ENCODE results near the gene CEP170B.

CEP170B gene

DNA sequence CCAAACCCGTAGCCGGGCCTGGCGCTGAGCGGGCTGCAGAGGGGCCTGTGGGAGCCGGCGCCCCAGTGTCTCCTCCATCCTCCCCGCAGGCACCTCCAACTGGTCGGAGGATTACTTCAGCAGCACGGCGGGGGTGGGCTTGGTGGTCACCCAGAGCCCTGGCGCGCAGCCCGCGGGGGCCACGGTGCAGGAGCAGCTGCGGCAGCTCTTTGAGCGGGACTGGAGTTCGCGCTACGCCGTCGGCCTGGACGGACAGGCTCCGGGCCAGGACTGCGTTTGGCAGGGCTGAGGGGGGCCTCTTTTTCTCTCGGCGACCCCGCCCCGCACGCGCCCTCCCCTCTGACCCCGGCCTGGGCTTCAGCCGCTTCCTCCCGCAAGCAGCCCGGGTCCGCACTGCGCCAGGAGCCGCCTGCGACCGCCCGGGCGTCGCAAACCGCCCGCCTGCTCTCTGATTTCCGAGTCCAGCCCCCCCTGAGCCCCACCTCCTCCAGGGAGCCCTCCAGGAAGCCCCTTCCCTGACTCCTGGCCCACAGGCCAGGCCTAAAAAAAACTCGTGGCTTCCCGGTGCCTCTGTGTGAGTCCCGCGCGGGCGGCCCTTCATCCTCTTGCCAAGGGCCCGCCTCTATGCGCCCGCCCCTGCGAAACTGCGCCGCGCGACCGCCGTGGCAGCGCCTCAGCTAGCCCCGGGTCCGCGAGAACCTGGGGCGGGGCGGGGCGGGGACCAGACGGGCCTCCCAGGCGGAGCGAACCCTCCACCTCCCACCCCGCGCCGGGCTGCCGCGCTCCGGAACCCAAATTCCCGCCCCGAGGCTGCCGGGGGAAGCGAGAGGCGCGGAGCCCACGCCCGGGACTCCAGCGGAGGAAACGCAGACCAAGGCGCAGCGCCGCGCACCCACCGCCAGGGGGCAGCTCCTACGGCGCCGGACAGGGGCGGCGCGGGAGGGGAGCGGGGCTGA, 67.9 kb downstream of the CEP170B start:
- TF ChIP-seq, protein P1, sequence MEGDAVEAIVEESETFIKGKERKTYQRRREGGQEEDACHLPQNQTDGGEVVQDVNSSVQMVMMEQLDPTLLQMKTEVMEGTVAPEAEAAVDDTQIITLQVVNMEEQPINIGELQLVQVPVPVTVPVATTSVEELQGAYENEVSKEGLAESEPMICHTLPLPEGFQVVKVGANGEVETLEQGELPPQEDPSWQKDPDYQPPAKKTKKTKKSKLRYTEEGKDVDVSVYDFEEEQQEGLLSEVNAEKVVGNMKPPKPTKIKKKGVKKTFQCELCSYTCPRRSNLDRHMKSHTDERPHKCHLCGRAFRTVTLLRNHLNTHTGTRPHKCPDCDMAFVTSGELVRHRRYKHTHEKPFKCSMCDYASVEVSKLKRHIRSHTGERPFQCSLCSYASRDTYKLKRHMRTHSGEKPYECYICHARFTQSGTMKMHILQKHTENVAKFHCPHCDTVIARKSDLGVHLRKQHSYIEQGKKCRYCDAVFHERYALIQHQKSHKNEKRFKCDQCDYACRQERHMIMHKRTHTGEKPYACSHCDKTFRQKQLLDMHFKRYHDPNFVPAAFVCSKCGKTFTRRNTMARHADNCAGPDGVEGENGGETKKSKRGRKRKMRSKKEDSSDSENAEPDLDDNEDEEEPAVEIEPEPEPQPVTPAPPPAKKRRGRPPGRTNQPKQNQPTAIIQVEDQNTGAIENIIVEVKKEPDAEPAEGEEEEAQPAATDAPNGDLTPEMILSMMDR (conservative IDR thresholded peaks at IDR 0.05; ENCODE audit: control insufficient read depth, insufficient read depth, low read depth, low read length) = peak; percentile 48
- H3K4me3 ChIP-seq (ENCODE audit: control insufficient read depth, low read depth, low read length) = peak overlapping the region; percentile 35
- peak; percentile 76 for DNase-seq (ENCODE audit: low read depth)

DNA sequence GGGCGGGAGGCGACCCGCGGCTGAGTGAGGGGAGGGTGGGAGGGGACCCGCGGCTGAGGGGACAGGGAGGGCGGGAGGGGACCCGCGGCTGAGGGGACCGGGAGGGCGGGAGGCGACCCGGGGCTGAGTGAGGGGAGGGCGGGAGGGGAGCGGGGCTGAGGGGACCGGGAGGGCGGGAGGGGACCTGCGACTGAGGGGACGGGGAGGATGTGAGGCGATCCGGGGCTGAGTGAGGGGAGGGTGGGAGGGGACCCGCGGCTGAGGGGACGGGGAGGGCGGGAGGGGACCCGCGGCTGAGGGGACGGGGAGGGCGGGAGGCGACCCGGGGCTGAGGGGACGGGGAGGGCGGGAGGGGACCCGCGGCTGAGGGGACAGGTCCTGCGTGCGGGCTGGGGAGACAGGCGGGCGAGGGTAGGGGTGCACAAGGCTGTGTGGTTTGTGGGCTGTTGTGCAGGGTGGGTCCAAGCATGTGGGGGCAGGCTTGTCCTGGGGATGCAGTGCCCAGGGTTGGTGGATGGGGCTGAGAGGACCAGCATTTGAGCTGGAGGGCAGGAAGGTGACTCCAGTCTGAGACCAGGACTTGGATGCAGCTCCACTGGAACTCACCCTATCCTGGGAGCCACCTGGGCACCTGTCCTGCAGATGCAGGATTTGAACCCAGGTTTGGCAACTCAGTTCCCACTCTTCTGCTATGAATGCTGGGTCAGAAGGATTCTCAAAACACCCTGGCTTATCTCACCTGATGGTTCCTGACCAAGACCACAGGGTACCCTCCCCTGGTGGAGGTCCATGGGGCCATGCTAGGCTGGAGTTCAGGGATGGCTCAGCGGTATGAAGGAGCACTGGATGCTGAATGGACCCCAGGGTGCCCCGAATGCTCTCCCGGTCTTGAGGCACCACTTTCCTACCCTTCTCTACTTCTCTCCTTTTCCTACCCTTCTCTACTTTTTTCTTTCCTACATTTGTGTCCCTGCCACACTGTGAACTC, 69.0 kb downstream of the CEP170B start:
- no peak for DNase-seq (ENCODE audit: low read depth)
- TF ChIP-seq, protein P1 (conservative IDR thresholded peaks at IDR 0.05; ENCODE audit: control insufficient read depth, insufficient read depth, low read depth, low read length) = no peak
- no peak overlapping the region for H3K4me3 ChIP-seq (ENCODE audit: control insufficient read depth, low read depth, low read length)

DNA sequence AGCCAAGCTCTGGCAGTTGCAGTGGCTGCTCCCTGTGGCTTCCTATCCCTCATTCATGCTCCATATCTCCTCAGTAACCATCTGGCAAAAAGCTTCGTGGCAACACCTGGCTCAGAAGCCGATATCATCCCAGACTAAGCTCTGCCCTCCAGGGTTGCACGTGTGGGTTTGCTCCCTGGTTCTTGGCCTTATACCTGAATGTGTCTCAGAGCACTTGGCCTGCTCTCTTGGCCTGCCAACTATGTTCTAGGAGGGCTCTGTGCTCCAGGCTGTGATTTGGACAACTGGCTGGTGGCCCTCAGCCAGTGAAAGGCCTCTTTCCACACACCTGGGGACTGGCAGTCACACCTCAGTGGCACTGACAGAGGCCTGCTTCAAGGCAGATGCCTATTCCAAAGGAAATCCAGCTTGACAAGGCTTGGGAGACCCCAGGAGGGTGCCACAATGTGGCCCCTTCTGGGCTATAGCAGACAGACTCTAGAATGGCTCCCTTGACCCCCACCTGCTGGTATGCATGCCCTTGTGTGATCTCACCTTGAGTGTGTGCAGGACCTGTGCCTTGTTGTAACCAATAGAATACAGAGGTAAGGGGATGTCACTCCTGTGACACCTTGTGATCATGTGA, 70.1 kb downstream of the CEP170B start:
- TF ChIP-seq, protein P1 (conservative IDR thresholded peaks at IDR 0.05; ENCODE audit: control insufficient read depth, insufficient read depth, low read depth, low read length) = no peak
- DNase-seq (ENCODE audit: low read depth) = no peak
- H3K4me3 ChIP-seq (ENCODE audit: control insufficient read depth, low read depth, low read length) = no peak overlapping the region

DNA sequence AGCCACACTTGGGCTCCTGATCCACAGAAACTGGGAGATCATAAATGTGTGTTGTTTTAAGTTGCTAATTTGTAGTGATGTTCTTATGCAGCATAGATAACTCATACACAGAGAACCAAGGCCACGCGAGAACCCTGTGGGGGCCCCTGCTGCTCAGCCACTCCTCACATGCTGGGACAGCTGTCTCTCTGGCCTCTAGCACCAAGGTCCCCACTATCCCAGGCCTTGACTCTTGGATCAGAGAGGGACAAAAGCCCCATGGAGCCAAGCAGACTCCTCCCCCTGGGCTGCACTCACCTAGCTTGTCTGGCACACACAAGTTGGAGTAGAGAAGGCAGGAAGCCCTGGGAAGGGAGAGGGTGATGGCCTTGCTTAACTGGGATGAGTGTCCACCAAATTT, 70.9 kb downstream of the CEP170B start:
- no peak for DNase-seq (ENCODE audit: low read depth)
- TF ChIP-seq, protein P1 (conservative IDR thresholded peaks at IDR 0.05; ENCODE audit: control insufficient read depth, insufficient read depth, low read depth, low read length) = no peak
- no peak overlapping the region for H3K4me3 ChIP-seq (ENCODE audit: control insufficient read depth, low read depth, low read length)

DNA sequence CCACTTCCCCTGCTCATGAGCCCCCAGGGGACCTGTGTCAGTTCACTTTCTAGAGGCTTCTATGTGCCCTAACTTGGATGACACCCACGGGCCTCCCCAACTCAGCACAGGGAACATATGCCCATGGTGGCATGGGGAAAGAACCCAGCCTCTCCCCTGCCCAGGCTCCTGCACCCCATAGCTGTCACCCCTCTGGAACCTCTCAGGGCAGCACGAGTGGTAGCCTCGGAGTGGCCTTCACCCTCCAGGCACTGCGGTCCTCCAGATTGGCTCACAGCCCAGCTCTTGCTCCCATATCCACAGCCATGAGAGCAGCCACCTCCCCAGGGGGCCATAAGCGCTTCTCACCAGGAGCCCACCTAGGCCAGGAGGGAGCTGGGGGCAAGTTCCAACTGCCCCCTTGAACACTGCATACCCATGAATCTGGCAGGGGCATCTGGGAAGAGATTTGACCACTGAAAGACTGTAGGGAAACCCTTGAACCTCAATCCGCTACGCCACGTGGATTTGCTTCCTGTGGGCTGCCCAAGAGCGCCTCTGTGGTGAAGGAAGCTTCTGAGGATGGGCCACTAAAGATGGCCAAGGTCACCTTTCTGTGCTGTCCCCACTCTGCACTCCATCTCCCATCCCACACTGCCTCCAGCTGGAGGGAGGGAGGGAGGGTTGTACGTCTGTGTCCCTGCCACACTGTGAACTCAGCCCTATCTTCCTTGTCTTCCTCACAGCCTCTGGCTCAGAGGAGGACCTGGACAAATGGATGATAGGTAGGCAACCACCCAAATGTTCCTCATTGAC, 71.5 kb downstream of the CEP170B start:
- no peak for DNase-seq (ENCODE audit: low read depth)

More for the DNA sequence above, 71.5 kb downstream of the CEP170B start:
- no peak overlapping the region for H3K4me3 ChIP-seq (ENCODE audit: control insufficient read depth, low read depth, low read length)
- TF ChIP-seq, protein P1 (conservative IDR thresholded peaks at IDR 0.05; ENCODE audit: control insufficient read depth, insufficient read depth, low read depth, low read length) = no peak

All from fibroblast of mammary gland (primary cell).